GM19463 (cell line): ENCODE data around the gene PIP4K2C.
"Not testable (repeated sequence)": the region's sequence is repeated elsewhere in the genome, so short reads cannot be mapped to it uniquely, and the experiment has no call there.

Source experiments
- ATAC-seq: cut with Tn5 transposase; IDR thresholded peaks from one replicate; pipeline ENCODE4 v1.9.1; 2021; ENCODE audit warnings: mild to moderate bottlenecking, moderate library complexity; ENCODE audit not compliant: unreplicated experiment

PIP4K2C gene

GRCh38 chr12:57632958-57633840 is 42.2 kb downstream of the PIP4K2C start, which contains the start of gene B4GALNT1:
Gene B4GALNT1, minus strand, starts transcription at chr12:57633201. Its CDS starts 1,069 bp downstream, at chr12:57632132.
- peak; percentile 87 for ATAC-seq

- ATAC-seq, result not testable (repeated sequence)
Observed at GRCh38 chr12:57636731-57637130, 45.7 kb downstream of the PIP4K2C start.

- no peak for ATAC-seq
Observed at GRCh38 chr12:57637364-57637763, 46.4 kb downstream of the PIP4K2C start.

- no peak for ATAC-seq
Observed at GRCh38 chr12:57638096-57638495, 47.1 kb downstream of the PIP4K2C start.

- ATAC-seq, result no peak
Observed at GRCh38 chr12:57640175-57641042, 49.4 kb downstream of the PIP4K2C start.

- ATAC-seq, result no peak
Observed at GRCh38 chr12:57641699-57642442, 50.9 kb downstream of the PIP4K2C start.

- ATAC-seq, result not testable (repeated sequence)
Observed at GRCh38 chr12:57645990-57646658, 55.1 kb downstream of the PIP4K2C start.

GRCh38 chr12:57646659-57647049 is 55.7 kb downstream of the PIP4K2C start:
- not testable (repeated sequence) for ATAC-seq
